Nucleus accumbens (tissue), 56 donors: Measurements from ENCODE around the gene CNGA1.
"Not testable (repeated sequence)": the region's sequence is repeated elsewhere in the genome, so short reads cannot be mapped to it uniquely, and the experiment has no call there.

ENCODE experiments used
- DNase-seq, 56 donors: peaks; one replicate each; lab custom pipeline; 2025; lab: John Stamatoyannopoulos, UW

CNGA1 gene

GRCh38 chr4:47974566-47974965, 41.9 kb downstream of the CNGA1 start:
- no peak for DNase-seq

- DNase-seq, result no peak
These were observed 43.8 kb downstream of the CNGA1 start for GRCh38 chr4:47972721-47973120.

- DNase-seq, result no peak
These were observed 44.3 kb downstream of the CNGA1 start for GRCh38 chr4:47972181-47972580.

GRCh38 chr4:47968847-47969246, 47.6 kb downstream of the CNGA1 start:
- no peak for DNase-seq

GRCh38 chr4:47954677-47955076, 61.8 kb downstream of the CNGA1 start:
- DNase-seq, result no peak

GRCh38 chr4:47954245-47954644, 62.2 kb downstream of the CNGA1 start:
- DNase-seq, result no peak

GRCh38 chr4:47945930-47946726, 70.4 kb downstream of the CNGA1 start:
- no peak for DNase-seq

GRCh38 chr4:47942081-47942819, 74.2 kb downstream of the CNGA1 start:
- DNase-seq, result no peak

GRCh38 chr4:47939456-47939855, 77.0 kb downstream of the CNGA1 start:
- DNase-seq, result no peak

- no peak for DNase-seq
These were observed 80.1 kb downstream of the CNGA1 start for GRCh38 chr4:47936336-47936735.

GRCh38 chr4:47933840-47934239, 82.6 kb downstream of the CNGA1 start:
- no peak for DNase-seq

- no peak for DNase-seq
These were observed 85.3 kb downstream of the CNGA1 start for GRCh38 chr4:47930971-47931804.

GRCh38 chr4:47929682-47930201, 86.7 kb downstream of the CNGA1 start:
- no peak for DNase-seq

- peak in 41 of 56 donors; percentile 0 to 53 (median 14) for DNase-seq
These were observed 89.7 kb downstream of the CNGA1 start for GRCh38 chr4:47926667-47927258.

GRCh38 chr4:47923261-47923608, 93.2 kb downstream of the CNGA1 start:
- DNase-seq, result not testable (repeated sequence)

GRCh38 chr4:47922436-47923260, 93.8 kb downstream of the CNGA1 start:
- not testable (repeated sequence) for DNase-seq

GRCh38 chr4:47917163-47917562, 99.3 kb downstream of the CNGA1 start:
- not testable (repeated sequence) for DNase-seq

GRCh38 chr4:47915378-47915777, 101.1 kb downstream of the CNGA1 start:
- no peak for DNase-seq

GRCh38 chr4:47914926-47915237, 101.6 kb downstream of the CNGA1 start:
- no peak for DNase-seq
